ENCODE results near the gene SAMD4B.

SAMD4B gene

DNA sequence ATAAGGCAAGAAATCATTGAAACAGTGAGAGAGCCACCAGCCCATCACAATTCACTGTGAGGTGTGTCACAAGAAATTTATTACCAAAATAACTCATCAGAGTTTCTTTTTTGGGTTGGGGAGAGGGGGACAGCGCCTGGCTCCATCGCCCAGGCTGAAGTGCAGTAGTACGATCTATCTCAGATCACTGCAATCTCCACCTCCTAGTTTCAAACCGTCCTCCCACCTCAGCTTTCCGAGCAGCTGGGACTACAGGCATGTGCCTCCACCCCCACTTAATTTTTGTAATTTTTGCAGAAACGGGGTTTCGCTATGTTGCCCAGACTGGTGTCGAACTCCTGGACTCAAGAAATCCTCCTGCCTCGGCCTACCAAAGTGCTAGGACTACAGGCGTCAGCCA, 42.4 kb upstream of the SAMD4B start:
- Histone ChIP-seq H3K4me3 (ENCODE audit: insufficient read length, low read depth) (no peak overlapping the region), H3K9me3 (ENCODE audit: insufficient read depth, low read length) (no peaks in the 10 kb centered on the region), H3K4me1 (ENCODE audit: insufficient read depth, insufficient read length) (peaks cover 3% of the 10 kb centered on the region), H3K9ac (ENCODE audit: insufficient read length, low read depth) (no peak overlapping the region), H3K27me3 (ENCODE audit: insufficient read depth, insufficient read length) (no peaks in the 10 kb centered on the region), H3K36me3 (ENCODE audit: insufficient read depth, insufficient read length, low read length) (no peaks in the 10 kb centered on the region)
- no peak for DNase-seq (ENCODE audit: low read depth, low spot score)
- no peak for TF ChIP-seq YY1 (IDR thresholded peaks at IDR 0.05; ENCODE audit: insufficient read depth, insufficient read length)
- TF ChIP-seq ZNF274 (IDR thresholded peaks at IDR 0.05; ENCODE audit: low read depth, low read length), result no peak
- no peak for TF ChIP-seq SUZ12 (IDR thresholded peaks at IDR 0.05; ENCODE audit: extremely low read depth, insufficient read depth, insufficient read length)

- Histone ChIP-seq H3K4me1 (ENCODE audit: insufficient read depth, insufficient read length) (peaks cover 6% of the 10 kb centered on the region), H3K36me3 (ENCODE audit: insufficient read depth, insufficient read length, low read length) (no peaks in the 10 kb centered on the region), H3K27me3 (ENCODE audit: insufficient read depth, insufficient read length) (no peaks in the 10 kb centered on the region), H3K9me3 (ENCODE audit: insufficient read depth, low read length) (no peaks in the 10 kb centered on the region), H3K9ac (ENCODE audit: insufficient read length, low read depth) (no peak overlapping the region), H3K4me3 (ENCODE audit: insufficient read length, low read depth) (no peak overlapping the region)
- no peak for TF ChIP-seq ZNF274 (IDR thresholded peaks at IDR 0.05; ENCODE audit: low read depth, low read length)
- TF ChIP-seq SUZ12 (IDR thresholded peaks at IDR 0.05; ENCODE audit: extremely low read depth, insufficient read depth, insufficient read length), result no peak
- no peak for TF ChIP-seq YY1 (IDR thresholded peaks at IDR 0.05; ENCODE audit: insufficient read depth, insufficient read length)
- DNase-seq (ENCODE audit: low read depth, low spot score), result no peak
Measured at GRCh38 chr19:39301021-39301420, 41.2 kb upstream of the SAMD4B start.

DNA sequence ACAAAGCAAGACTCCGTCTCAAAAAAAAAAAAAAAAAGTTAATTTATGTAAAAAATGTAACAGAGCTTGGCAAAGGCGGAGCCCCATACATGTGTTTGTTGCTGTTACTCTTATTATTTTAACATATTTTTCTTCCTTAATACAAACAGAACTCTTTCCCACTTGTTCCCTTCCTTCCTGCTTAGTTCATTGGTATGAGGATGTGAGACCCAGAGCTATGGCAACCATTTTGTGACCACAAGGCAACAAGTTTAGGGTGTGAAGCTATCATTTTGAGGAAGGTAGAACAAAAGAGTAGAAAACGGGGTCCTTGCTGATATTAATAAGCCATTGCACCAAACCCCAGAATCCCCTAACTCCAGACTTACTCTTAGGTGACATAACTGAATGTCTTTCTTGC, 40.7 kb upstream of the SAMD4B start:
- Histone ChIP-seq H3K27me3 (ENCODE audit: insufficient read depth, insufficient read length) (no peaks in the 10 kb centered on the region), H3K4me1 (ENCODE audit: insufficient read depth, insufficient read length) (peaks cover 3% of the 10 kb centered on the region), H3K9me3 (ENCODE audit: insufficient read depth, low read length) (no peaks in the 10 kb centered on the region), H3K36me3 (ENCODE audit: insufficient read depth, insufficient read length, low read length) (no peaks in the 10 kb centered on the region), H3K9ac (ENCODE audit: insufficient read length, low read depth) (no peak overlapping the region), H3K4me3 (ENCODE audit: insufficient read length, low read depth) (no peak overlapping the region)
- TF ChIP-seq YY1 (IDR thresholded peaks at IDR 0.05; ENCODE audit: insufficient read depth, insufficient read length), result no peak
- TF ChIP-seq ZNF274 (IDR thresholded peaks at IDR 0.05; ENCODE audit: low read depth, low read length), result no peak
- no peak for TF ChIP-seq SUZ12 (IDR thresholded peaks at IDR 0.05; ENCODE audit: extremely low read depth, insufficient read depth, insufficient read length)
- DNase-seq (ENCODE audit: low read depth, low spot score), result no peak

- Histone ChIP-seq H3K9ac (ENCODE audit: insufficient read length, low read depth) (no peak overlapping the region), H3K4me1 (ENCODE audit: insufficient read depth, insufficient read length) (peaks cover 3% of the 10 kb centered on the region), H3K9me3 (ENCODE audit: insufficient read depth, low read length) (no peaks in the 10 kb centered on the region), H3K36me3 (ENCODE audit: insufficient read depth, insufficient read length, low read length) (no peaks in the 10 kb centered on the region), H3K27me3 (ENCODE audit: insufficient read depth, insufficient read length) (peaks cover 5% of the 10 kb centered on the region), H3K4me3 (ENCODE audit: insufficient read length, low read depth) (no peak overlapping the region)
- DNase-seq (ENCODE audit: low read depth, low spot score), result no peak
- TF ChIP-seq ZNF274 (IDR thresholded peaks at IDR 0.05; ENCODE audit: low read depth, low read length), result no peak
- TF ChIP-seq YY1 (IDR thresholded peaks at IDR 0.05; ENCODE audit: insufficient read depth, insufficient read length), result no peak
- no peak for TF ChIP-seq SUZ12 (IDR thresholded peaks at IDR 0.05; ENCODE audit: extremely low read depth, insufficient read depth, insufficient read length)
Measured at GRCh38 chr19:39303373-39304184, 38.6 kb upstream of the SAMD4B start.

DNA sequence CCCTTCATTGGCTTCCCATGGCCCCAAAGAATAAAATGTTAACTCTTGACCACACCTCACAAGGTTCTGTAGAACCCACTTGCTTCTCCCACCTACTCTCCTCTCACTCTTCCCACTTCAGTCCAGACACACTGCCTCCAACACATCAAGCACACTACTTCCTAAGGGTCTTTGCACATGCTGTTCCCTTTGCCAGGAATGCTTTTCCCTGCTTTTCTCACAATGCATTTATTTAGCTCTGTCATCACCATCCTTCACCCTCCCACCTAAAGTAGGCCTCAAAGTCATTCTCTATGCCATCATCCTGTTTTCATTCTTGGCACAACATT, 38.1 kb upstream of the SAMD4B start:
- Histone ChIP-seq H3K9ac (ENCODE audit: insufficient read length, low read depth) (no peak overlapping the region), H3K36me3 (ENCODE audit: insufficient read depth, insufficient read length, low read length) (no peaks in the 10 kb centered on the region), H3K27me3 (ENCODE audit: insufficient read depth, insufficient read length) (peaks cover 5% of the 10 kb centered on the region), H3K4me1 (ENCODE audit: insufficient read depth, insufficient read length) (peaks cover 3% of the 10 kb centered on the region), H3K9me3 (ENCODE audit: insufficient read depth, low read length) (no peaks in the 10 kb centered on the region), H3K4me3 (ENCODE audit: insufficient read length, low read depth) (no peak overlapping the region)
- TF ChIP-seq YY1 (IDR thresholded peaks at IDR 0.05; ENCODE audit: insufficient read depth, insufficient read length) (no peak), SUZ12 (IDR thresholded peaks at IDR 0.05; ENCODE audit: extremely low read depth, insufficient read depth, insufficient read length) (no peak), ZNF274 (IDR thresholded peaks at IDR 0.05; ENCODE audit: low read depth, low read length) (no peak)
- no peak for DNase-seq (ENCODE audit: low read depth, low spot score)

DNA sequence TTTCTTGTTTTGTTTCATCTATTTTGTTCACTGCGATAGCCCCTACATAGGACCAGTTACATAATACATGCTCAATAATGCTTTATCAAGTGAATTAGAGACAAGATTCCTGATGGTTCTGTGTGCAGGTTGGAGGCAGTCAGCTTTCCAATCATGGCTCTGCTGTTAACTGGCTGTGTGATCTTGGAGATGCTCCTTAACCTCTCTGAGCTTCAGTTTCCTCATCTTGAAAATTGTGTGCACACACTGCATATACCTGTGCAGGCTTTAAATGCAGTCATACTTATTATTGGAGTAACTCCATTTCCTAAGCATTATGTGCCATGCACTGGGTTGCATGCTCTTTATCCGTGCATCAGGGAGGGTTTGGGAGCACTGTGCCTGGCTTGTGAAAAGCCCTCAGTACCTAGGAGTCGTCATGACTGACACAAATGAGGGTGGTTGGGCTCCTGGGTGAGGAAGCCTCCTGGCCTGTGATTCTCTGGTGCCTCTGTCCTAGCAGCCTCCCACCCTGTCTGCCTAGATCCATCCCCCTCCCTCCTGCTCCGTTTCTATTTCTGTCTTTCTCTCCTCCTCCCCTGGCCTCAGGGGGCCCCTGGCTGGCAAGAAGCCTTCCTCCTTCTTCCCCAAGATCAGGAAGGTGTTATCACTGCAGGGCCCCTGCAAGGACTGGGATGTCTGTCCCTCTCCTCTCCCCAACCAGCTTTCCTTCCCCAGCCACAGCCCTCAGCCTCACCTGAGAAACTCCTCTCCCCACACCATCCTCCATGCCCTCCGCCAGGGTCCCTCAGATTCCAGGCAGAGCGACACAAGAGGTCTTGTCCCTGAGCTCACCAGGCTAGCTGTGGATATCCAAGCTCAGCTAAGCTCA, 37.3 kb upstream of the SAMD4B start:
- Histone ChIP-seq H3K9ac (ENCODE audit: insufficient read length, low read depth) (no peak overlapping the region), H3K36me3 (ENCODE audit: insufficient read depth, insufficient read length, low read length) (no peaks in the 10 kb centered on the region), H3K27me3 (ENCODE audit: insufficient read depth, insufficient read length) (peaks cover 5% of the 10 kb centered on the region), H3K4me1 (ENCODE audit: insufficient read depth, insufficient read length) (peaks cover 3% of the 10 kb centered on the region), H3K9me3 (ENCODE audit: insufficient read depth, low read length) (no peaks in the 10 kb centered on the region), H3K4me3 (ENCODE audit: insufficient read length, low read depth) (no peak overlapping the region)
- TF ChIP-seq SUZ12 (IDR thresholded peaks at IDR 0.05; ENCODE audit: extremely low read depth, insufficient read depth, insufficient read length), result no peak
- no peak for TF ChIP-seq YY1 (IDR thresholded peaks at IDR 0.05; ENCODE audit: insufficient read depth, insufficient read length)
- TF ChIP-seq ZNF274 (IDR thresholded peaks at IDR 0.05; ENCODE audit: low read depth, low read length), result no peak
- DNase-seq (ENCODE audit: low read depth, low spot score), result no peak

DNA sequence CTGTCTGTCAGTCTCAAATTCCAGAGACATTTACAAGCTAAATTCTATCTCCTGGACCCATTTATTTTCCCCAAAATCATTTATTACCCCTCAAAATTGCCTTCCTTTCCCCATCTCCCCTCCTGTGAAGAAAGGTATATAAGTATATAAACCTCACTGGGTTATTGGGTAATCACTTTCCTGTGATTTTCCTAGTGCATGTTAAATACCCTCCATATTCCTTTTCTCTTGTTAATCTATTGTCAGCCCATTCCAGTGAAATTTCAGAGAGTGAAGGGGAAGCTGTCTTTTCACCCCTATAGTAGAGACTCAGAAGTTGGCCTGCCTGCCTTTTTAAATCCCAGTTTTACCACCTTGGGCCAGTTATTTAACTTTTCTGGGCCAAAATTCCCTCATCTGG, 36.1 kb upstream of the SAMD4B start:
- H3K4me1 ChIP-seq (ENCODE audit: insufficient read depth, insufficient read length), result peaks cover 10% of the 10 kb centered on the region
- no peaks in the 10 kb centered on the region for H3K9me3 ChIP-seq (ENCODE audit: insufficient read depth, low read length)
- no peak overlapping the region for H3K4me3 ChIP-seq (ENCODE audit: insufficient read length, low read depth)
- H3K9ac ChIP-seq (ENCODE audit: insufficient read length, low read depth), result no peak overlapping the region
- DNase-seq (ENCODE audit: low read depth, low spot score), result no peak
- no peaks in the 10 kb centered on the region for H3K36me3 ChIP-seq (ENCODE audit: insufficient read depth, insufficient read length, low read length)
- peaks cover 5% of the 10 kb centered on the region for H3K27me3 ChIP-seq (ENCODE audit: insufficient read depth, insufficient read length)
- no peak for TF ChIP-seq SUZ12 (IDR thresholded peaks at IDR 0.05; ENCODE audit: extremely low read depth, insufficient read depth, insufficient read length)
- no peak for TF ChIP-seq ZNF274 (IDR thresholded peaks at IDR 0.05; ENCODE audit: low read depth, low read length)
- TF ChIP-seq YY1 (IDR thresholded peaks at IDR 0.05; ENCODE audit: insufficient read depth, insufficient read length), result no peak

Data from NT2/D1 (cell line).